ENCODE results near the gene CIAO2A. TPM values are rescaled to one million over a fixed set of nuclear protein-coding genes. Genes with fewer than 3 reads are reported as not detected.
"Not testable (repeated sequence)": the region's sequence is repeated elsewhere in the genome, so short reads cannot be mapped to it uniquely, and the experiment has no call there.

CIAO2A gene
- total RNA-seq, 1 donor from 2014 or later = 61.6 TPM

DNA sequence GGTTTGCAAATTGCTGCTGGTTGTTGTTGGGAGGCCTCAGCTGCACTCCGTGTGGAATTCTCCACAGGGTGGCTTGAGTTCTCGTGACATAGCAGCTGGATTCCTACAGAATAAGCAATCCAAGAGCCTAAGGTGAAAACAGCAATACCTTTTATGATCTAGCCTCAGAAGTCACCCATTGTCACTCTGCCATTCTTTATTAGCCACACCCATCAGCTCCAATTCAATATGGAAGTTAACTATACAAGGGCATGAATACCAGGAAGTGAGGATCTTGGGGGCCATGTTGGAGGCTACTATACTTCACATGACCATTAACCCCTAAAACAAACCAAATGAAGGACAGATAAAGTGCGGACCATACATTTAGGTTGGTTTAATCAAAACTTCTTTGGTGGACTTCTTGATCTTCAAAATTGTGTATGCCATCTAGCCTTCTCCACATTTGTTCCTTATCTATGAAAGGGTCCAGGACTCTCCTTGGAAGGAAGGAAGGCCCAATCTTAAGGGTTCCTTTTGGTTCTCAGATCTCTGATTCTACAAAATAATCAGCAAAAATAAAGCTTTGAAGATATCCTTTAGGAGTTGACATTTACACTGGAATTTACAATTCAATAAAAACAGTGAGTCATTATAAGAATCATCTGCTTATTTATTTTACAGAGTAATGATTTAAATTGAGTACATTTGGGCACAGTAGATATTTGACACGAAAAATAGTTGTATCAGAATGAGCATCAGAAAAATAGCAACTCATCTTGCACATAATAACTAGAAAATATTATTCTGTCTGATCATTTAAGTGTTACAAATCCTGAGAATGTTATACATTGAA, 21.5 kb downstream of the CIAO2A start:
- no peak for DNase-seq (ENCODE audit: low read depth, low spot score)

DNA sequence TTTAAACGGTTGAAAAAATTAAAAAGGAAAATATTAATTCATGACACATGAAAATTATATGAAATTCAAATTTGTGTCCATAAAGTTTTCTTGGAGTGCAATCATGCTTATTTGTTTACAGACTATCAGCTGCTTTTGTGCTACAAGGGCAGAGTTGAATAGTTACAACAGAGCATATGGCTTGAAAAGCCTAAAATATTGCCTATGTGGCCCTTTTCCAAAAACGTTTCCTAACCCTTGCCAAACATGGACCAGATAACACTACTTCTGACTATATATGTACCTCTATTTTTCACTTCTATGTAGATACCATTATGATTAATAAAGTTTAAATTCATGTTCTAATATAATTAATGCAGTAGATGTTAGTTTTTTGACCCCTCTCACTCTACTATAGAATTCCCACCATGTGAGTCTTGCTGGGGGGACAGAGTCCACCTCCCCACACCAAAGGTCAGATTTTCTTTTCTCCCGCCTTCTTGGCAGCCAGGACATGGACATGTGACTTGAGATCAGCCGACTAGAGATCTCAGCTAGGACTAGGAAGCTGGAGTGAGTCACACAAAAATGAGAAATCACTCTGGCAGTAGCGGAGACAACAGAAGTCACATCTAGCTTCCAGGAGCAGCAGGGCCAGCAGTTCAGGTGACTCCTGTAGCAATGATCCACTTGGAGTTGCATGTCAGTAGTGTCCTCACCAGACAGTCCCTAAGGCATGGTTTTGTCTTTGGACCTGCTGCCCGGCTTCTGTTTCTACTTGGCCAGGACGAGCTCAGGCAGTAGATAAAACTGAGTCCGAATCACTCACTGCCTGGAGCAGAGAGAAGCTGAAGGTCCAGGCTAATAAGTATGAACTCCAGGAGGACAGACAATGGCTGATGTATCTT, 22.4 kb downstream of the CIAO2A start:
- peak; percentile 64 for DNase-seq (ENCODE audit: low read depth, low spot score)

DNA sequence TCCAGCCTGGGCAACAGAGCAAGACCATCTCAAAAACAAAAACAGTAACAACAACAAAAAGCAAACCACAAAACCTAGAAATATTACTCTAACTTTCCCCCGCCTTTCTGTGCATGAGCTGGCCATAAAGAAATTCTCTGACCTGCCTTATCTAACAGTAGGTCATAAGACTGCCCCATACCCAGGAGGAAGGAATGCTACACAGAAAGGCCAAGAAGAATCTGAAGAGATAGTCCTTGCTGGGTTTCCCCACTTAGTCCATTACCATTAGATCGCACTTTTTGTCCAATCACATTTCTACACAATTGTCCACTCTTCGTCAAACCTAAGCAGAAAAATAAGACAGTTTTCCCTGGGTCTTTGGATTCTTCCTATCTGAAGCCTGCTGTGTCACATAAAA, 23.5 kb downstream of the CIAO2A start:
- no peak for DNase-seq (ENCODE audit: low read depth, low spot score)

DNA sequence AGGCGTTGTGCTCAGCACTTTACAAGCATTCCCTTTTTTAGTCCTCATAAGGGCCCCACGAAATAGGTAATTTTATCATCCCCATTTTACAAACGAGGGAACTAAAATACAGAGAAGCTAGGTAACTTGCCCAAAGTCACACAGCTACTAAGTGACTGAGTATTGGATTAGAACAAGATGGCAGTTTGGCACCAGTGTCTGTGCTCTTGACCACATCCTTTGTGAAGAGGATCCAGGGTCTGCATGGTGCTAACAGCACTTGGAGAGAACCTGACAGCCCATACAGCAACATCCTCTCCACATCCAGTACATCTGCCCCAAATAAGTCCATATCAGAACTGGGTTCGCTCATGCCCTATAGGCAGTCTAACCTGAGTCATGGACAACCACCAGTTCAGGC, 25.5 kb downstream of the CIAO2A start:
- DNase-seq (ENCODE audit: low read depth, low spot score) = no peak

DNA sequence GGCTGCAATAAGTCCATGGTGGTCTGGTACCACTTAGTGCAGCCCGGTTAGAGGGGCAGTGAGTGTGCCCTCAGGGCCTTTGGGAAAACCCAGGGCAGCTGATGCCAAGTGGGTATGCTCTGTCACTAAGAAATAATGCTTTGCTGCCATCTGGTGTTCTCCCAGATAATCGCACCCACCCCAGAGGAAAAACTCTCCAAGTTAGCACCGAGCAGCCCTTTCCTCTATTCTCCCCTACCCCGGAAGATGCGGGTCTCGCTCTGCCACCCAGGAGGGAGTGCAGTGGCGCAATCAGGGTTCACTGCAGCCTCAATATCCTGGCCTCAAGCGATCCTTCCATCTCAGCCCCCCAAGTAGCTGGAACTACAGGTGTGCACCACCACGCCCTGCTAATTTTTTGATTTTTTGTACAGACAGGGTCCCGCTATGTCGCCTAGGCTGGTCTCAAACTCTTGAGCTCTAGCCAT, 26.0 kb downstream of the CIAO2A start:
- DNase-seq (ENCODE audit: low read depth, low spot score) = no peak

DNA sequence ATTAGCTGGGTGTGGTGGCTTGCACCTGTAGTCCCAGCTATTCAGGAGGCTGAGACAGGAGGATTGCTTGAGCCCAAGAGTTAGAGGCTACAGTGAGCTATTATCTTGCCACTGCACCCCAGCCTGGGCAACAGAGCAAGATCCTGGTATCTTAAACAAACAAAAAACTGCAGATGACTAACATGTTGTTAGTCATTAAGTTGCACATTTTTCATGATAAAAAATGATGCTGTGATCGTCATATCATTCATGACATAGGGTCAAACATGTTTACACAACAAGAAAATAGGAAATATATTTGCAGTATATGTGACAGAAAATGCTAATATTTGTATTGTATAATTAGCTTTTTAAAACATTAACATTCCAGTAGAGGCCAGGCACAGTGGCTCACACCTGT, 27.2 kb downstream of the CIAO2A start:
- DNase-seq (ENCODE audit: low read depth, low spot score) = no peak

DNA sequence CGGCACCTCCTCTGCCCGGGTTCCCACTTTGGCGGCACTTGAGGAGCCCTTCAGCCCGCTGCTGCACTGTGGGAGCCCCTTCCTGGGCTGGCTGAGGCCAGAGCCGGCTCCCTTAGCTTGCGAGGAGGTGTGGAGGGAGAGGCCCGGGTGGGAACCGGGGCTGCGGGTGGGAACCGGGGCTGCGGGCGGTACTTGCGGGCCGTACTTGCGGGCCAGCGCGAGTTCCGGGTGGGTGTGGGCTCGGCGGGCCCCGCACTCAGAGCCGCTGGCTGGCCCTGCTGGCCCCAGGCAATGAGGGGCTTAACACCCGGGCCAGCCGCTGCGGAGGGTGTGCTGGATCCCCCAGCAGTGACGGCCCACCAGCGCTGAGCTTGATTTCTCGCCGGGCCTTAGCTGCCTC, 32.9 kb downstream of the CIAO2A start:
- DNase-seq (ENCODE audit: low read depth, low spot score) = no peak

DNA sequence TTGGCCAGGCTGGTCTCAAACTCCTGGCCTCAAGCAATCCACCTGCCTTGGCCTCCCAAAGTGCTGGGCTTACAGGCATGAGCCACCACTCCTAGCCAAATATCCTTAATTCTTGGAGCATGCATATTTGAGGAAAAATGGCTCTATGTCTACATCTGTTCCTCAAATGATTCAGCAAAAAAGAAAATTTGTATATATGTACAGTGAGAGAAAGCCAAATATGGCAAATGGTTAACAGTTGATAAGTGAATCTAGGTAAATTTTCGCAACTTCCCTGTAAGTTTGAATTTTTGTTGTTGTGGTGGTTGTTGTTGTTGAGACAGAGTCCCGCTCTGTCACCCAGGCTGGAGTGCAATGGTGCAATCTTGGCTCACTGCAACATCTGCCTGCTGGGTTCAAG, 34.5 kb downstream of the CIAO2A start:
- not testable (repeated sequence) for DNase-seq (ENCODE audit: low read depth, low spot score)

DNA sequence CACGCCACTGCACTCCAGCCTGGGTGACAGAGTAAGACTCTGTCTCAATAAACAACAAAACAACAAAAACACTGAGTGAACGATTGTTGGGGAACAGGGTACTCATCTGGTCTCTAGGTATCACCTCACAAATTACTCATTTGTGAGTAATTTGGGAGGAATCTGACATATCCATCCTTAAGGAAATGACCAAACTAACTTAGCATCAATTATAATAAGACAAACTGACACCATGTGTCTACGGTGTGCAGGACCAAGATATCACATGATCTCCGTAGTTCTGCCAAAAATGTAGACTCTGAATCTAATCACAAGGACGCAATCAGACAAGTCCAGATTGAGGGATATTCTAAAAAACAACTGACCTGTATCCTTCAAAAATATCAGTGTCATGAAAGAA, 35.4 kb downstream of the CIAO2A start:
- no peak for DNase-seq (ENCODE audit: low read depth, low spot score)

DNA sequence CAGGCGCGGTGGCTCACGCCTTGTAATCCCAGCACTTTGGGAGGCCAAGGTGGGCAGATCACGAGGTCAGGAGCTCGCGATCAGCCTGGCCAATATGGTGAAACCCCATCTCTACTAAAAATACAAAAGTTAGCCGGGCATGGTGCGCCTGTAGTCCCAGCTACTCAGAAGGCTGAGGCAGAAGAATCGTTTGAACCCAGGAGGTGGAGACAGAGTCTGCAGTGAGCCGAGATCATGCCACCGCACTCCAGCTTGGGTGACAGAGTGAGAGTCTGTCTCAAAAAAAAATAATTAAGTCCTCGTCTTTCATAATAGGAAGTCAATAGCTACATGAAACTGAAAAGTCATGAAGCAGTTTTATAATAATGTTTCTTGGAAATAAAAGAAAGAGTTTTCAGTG, 40.0 kb downstream of the CIAO2A start:
- DNase-seq (ENCODE audit: low read depth, low spot score) = not testable (repeated sequence)

DNA sequence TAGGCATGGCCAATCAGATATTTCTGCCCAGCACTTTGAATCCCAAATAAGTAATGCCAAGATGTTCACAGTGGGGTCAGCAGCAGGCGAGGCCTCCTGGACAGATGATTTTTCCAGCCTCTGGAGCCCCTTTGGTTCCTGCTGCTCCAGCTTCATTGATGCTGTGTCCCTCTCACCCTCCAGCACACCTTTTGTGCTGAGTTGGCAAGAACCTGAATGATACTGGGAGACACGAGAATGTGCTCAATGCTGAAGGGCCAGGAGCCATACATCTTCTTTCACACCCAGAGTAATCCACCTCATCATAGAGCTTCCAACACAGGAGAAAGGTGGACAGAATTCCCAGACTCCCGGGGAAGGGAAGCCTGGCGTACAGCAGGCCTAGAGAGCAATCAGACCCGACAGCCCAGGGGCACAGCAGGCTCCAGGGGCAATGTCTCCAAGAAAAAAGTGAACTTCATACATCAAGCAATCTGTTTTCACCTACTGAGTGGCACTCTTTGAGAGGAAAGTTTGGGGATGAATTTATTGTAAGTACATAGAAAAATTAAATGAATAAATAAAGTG, 40.6 kb downstream of the CIAO2A start:
- DNase-seq (ENCODE audit: low read depth, low spot score) = no peak

DNA sequence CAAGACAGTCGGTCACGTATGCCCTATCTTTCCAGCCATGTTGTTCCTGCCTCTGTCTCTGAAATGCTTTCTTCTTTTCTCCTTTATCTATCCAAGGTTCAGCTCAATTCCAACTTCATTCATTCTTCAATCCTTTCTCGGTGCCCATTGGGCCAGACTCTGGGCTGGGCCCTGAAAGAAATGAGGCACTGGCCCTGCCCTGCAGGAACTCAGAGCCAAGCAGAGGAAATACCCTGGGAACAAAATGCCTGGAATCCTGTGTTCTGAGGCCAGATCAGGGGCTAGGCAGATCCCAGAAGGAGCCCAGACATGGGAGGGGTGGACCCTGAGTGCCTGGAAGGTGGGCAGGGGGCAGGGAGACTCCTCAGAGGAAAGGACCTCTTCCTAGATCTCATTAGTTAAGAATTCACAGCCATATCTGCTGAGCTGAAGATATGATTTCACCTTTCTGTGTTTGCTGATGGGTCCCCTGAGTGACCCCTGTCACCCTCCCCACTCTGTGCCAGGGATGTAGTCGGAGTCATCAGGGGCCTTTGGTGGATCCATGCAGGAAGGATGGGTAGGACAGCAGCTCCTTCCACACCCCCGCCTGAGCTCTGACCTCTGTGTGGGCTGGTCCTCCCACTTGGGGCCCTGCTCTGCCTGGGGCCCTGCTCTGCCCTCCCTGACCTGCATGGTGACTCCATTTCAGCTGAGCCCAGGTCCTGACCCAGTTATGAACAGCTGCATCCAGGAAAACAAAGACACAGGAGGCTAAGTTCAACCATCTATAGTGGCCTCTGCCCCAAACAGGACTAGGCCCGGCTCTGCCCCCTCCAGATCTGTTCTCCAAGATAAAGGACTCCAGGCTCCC, 42.0 kb downstream of the CIAO2A start:
- DNase-seq (ENCODE audit: low read depth, low spot score) = no peak

DNA sequence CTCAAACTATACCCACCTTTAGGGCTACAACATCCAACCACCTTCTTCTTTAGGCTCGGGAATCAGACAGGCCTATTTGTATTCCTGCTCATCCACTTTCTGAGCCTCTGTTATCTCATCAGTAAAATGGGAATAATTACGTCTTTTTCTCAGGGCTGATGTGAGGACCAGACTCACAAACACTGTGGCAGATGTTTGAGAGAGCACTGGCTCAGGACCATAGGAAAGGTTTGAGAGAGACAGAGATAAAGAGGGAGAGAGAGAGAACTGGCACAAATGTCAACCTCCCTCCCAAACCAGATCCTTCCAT, 42.6 kb downstream of the CIAO2A start:
- DNase-seq (ENCODE audit: low read depth, low spot score) = no peak

DNA sequence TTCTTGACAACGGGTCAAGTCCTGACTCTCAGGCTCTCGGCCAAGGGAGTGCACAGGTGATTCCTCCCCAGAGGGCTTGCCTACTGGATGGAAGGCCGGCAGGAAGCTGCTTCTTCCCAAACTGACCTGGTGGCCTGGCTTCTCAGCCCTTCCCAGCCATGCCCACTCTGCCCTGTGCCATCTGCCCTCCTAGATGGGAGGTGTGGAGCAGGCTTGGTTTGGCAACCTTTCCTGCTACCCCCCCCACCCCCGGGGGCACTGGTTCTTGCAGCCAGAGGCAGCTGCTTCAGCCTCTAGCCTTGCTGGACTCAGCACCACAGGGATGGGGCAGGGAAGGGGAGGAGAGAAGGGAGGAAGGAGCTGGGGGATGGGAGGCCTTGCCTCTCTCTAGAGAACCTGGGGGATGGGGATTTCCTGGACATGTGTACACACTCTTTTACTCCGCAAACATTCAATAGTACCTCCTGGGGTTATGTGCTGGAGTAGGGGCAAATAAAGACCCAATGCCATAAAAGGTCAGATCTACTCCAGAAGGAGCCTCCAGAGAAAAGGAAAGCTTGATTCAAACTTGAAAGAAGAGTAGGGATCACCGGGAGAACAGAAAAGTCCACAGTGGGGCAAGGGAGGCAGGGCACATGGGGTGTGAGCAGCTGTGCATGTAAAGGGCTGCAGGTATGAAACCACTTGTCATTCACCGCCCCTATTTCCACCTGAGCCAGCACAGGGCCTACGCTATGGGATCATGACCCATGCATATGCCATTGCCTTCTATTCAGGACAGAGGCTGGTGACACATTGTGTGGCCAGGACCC, 43.2 kb downstream of the CIAO2A start:
- no peak for DNase-seq (ENCODE audit: low read depth, low spot score)

DNA sequence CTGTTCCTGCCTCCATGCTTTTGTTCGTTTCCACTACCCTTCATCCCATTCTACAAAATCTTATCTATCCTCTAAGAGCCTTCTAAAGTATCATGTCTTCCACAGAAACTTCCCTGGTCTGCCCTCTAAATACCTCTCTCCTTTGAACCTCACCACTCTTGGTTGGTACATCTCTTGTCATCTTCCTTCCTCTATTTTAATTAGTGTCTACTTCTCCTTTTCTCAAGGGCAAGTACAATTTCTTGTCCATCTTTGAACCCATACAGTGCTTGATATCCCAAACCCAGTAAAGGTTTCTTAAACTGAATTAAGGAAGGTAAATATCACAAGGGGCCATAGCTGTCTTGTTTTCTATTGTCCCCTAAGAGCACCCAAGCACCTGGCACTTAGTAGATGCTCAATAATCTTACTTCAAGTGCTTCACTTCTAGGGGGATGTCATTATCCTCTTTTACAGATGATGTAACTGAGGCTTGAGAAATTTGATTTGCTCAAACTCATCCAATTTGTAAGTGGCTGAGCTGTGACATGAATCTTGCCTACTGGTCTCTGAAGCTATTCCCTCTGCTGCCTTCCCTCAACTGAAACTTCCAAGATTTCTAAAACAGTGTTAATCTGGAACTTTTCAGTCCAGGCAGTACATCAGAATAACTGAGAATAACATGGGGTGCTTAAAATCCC, 44.7 kb downstream of the CIAO2A start:
- DNase-seq (ENCODE audit: low read depth, low spot score) = no peak

DNA sequence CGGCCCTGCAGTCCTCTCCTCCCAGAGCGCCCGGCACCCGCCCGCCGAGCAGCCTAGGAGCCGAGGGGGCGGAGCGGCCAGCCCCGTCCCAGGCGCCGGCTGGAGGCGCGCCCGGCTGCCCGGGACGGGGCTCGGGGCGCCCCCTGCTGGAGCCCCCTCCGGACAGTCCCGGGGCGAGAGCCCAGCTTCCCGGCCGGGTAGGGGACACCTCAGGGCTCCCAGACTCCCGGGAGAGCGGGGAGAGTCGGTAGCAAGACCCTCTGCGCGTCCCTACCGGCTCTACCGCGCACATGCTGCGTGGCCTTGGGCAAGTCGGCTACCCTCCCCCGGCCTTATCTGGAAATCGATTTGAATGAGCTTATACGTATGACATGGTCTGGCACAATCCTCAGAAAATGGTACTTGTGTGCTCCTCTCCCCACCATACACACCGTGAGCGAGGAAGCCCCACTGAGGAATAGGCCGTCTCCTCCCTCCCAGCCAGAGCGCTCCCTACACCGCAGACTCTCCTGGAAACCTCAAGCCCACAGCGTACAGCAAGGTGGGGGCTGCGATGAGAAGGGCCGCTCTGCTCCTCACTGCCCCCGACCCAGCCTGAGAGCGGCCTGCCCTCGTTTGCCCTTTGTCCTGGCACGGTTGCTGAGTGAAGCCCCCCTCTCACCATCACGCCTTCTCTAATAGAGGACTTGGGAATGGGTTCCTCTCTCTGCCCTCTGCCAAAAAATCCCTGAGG, 47.1 kb downstream of the CIAO2A start, which contains the start of gene DAPK2:
Gene DAPK2, minus strand, starts transcription at position 65 of the 733 bp plus-strand sequence. CDS start 6,224 bp downstream, outside the sequence.
- DNase-seq (ENCODE audit: low read depth, low spot score) = no peak

DNA sequence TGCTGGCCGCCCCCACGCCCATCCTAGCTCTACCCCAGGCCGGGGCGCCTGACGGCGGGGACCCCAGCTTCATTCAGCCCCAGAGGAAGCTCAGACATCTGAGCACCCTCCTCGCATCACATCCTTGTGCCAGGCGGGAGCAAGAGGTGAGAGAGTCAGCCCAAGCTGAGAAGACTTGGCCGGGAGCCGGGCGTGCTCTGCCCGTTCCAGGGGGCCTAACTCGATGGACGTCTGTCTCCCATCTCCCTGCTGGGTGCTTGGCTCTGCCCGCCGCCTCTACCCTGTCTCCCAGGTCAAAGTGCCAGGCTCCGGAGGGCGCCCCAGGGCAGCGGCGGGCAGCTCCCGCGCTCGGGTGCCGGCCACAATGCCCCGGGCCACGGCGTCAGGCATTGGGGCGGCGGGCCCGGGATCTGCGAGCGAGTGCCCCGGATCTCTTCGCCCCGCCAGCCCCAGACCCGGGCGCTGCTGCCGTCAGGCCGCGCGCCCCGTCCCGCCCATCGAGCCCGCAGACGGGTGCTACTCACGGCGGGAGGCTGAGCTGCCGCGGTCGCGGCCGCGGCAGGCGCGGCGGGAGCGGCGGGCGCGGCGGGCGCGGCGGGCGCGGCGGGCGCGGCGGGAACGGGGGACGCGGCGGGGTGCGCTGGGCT, 47.7 kb downstream of the CIAO2A start:
- DNase-seq (ENCODE audit: low read depth, low spot score) = no peak

DNA sequence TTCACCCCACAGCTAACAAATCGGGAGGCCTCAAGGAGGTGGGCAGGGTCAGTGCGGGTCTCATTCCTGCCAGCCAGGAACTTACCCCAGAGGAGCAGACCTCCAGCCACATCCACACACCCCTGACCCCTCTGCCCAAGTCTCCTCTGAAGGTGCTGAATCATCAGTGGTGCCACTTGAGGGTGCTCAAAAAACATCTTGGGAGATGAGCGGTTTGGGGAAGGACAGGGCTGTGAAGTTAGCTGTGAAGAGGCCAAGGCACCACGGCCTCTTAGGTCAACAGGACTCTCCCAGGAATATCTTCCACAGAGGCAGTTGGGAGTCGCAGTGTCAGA, 48.6 kb downstream of the CIAO2A start:
- DNase-seq (ENCODE audit: low read depth, low spot score) = no peak

Data from pulmonary artery endothelial cell (primary cell).